Thoracic aorta (tissue), 2 donors: ENCODE measurements around the gene PABPC1L. TPM values are rescaled to one million over a fixed set of nuclear protein-coding genes. Genes with fewer than 3 reads are reported as not detected.

ENCODE experiments used
- ATAC-seq: fragments of 150-250 bp; one replicate; pipeline ENCODE4 v1.8.0; 2017; ENCODE audit warnings: low read depth; ENCODE audit not compliant: insufficient number of reproducible peaks, low FRiP score
- DNase-seq: peaks from one replicate; pipeline ENCODE4 v3.0.0-alpha.2; 2020; ENCODE audit warnings: low spot score
- H3K27ac ChIP-seq, 2 donors: fragments of 200-600 bp; sonication (generic); 1 replicate in 1 of 2; 2 replicates in 1 of 2; pipeline ENCODE4 v1.5.1; 2016; ENCODE audit warnings: mild to moderate bottlenecking in 2 of 2, moderate library complexity in 2 of 2
- H3K27me3 ChIP-seq: fragments of 200-600 bp; sonication (generic); replicated peaks from 2 replicates; pipeline ENCODE4 v1.6.0; 2016; ENCODE audit warnings: mild to moderate bottlenecking; ENCODE audit not compliant: insufficient read depth
- H3K36me3 ChIP-seq: fragments of 200-600 bp; sonication (generic); one replicate; pipeline ENCODE4 v1.5.1; 2016
- H3K4me1 ChIP-seq, 2 donors: fragments of 200-600 bp; sonication (generic); 1 replicate in 1 of 2; 2 replicates in 1 of 2; pipeline versions ENCODE4 v1.5.1 to v1.6.0; 2016; ENCODE audit warnings: low read depth in 2 of 2, mild to moderate bottlenecking in 1 of 2; ENCODE audit not compliant: control insufficient read depth in 1 of 2
- H3K4me3 ChIP-seq: fragments of 200-600 bp; sonication (generic); 2 replicates; pipeline ENCODE4 v1.5.1; 2016; ENCODE audit warnings: mild to moderate bottlenecking
- H3K9me3 ChIP-seq: fragments of 200-600 bp; sonication (generic); 2 replicates; pipeline ENCODE4 v1.5.1; 2016
- total RNA-seq, 2 donors: library from RNA; depleted of rRNA; stranded (reverse); fragments of >200 nt; gene quantifications; one replicate each; pipeline versions ENCODE4 v1.1.0 to v1.2.3, GENCODE V29; 2016
- TF ChIP-seq, protein P1 (sequence below): fragments of 200-600 bp; sonication (generic); IDR thresholded peaks from one replicate; pipeline ENCODE4 v1.5.1; 2019; ENCODE audit warnings: antibody characterized with exemption

PABPC1L gene
- total RNA-seq, 2 donors from 2014 or later, result 29.5 to 33.2 TPM

DNA sequence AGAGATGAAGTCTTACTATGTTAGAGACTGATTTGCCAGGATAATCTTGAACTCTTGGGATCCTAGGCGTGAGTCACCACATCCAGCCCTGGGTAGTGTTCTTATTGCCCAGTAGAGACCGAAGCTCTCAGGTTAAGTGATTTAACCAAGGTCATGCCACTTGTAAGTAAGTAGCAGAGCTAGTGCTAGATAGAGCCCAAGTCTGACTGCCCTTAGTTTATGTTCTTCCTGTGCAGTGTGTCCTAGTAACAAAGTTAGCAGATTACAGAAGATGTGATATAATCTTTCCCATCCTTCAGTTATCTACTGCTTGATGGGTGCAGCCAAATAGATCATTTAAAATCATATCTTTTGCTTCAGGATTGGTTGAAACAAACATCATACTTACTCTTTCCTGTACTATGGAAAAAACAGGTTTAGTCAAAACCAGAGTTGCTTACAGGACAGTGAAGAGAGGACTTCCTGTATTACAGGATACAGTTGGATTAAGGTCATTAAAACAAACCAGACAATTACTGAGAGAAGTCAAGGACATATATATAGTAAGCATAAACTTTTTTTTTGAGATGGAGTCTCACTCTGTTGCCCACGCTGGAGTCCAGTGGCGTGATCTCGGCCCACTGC is 9.5 kb upstream of the PABPC1L start:
- DNase-seq (no peak), ATAC-seq (no peak)
- H3K4me1 ChIP-seq, result peaks cover 34 to 35% of the 10 kb centered on the region in 2 donors
- H3K9me3 ChIP-seq, result no peaks in the 10 kb centered on the region
- no peaks in the 10 kb centered on the region for H3K27me3 ChIP-seq
- no peak overlapping the region for H3K4me3 ChIP-seq
- TF ChIP-seq, protein P1, sequence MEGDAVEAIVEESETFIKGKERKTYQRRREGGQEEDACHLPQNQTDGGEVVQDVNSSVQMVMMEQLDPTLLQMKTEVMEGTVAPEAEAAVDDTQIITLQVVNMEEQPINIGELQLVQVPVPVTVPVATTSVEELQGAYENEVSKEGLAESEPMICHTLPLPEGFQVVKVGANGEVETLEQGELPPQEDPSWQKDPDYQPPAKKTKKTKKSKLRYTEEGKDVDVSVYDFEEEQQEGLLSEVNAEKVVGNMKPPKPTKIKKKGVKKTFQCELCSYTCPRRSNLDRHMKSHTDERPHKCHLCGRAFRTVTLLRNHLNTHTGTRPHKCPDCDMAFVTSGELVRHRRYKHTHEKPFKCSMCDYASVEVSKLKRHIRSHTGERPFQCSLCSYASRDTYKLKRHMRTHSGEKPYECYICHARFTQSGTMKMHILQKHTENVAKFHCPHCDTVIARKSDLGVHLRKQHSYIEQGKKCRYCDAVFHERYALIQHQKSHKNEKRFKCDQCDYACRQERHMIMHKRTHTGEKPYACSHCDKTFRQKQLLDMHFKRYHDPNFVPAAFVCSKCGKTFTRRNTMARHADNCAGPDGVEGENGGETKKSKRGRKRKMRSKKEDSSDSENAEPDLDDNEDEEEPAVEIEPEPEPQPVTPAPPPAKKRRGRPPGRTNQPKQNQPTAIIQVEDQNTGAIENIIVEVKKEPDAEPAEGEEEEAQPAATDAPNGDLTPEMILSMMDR, result no peak
- H3K36me3 ChIP-seq, result peaks cover 31% of the 10 kb centered on the region
- no peak overlapping the region for H3K27ac ChIP-seq

DNA sequence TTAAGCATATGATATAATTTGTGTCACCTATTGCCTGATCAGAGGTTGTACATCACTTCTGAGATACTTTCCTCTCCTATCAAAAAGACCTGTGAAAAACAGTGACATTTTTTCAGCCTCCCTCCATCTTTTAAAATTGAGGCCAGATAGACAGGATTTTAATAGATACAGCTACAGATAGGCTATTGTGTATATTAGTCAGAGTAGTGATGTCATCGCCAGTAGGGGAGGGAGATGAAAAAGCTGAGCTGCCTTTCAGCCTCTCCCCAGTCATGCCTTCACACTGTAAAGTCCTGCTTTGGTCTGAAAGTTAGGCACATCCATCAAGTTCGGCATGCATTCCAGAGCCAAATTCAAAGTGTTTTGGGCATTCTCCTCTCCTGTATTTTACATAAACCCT is 7.9 kb upstream of the PABPC1L start:
- Histone ChIP-seq H3K4me1 (peaks cover 18 to 19% of the 10 kb centered on the region in 2 donors), H3K9me3 (no peaks in the 10 kb centered on the region), H3K4me3 (no peak overlapping the region), H3K27me3 (no peaks in the 10 kb centered on the region), H3K27ac (no peak overlapping the region), H3K36me3 (peaks cover 41% of the 10 kb centered on the region)
- ATAC-seq, result no peak
- TF ChIP-seq, protein P1, result no peak
- no peak for DNase-seq

DNA sequence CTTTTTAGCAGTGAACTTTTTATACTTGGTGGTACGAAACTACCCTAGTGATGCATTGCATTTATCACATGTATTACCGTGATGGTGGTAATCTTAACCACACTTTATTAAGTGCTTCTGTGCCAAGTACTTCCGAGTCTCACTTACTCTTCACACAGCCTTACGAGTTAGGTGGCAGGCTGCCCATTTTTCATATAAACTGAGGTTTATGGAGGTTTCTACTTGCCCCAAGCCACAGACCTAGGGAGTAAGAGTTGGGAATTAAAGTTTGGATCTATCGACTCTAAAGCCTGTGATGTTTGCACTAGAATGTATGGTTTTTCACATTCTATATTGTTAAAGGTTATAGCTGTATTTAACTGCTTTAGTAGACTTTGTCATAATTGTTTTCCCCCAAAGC is 5.5 kb upstream of the PABPC1L start:
- DNase-seq, result no peak
- peaks cover 53% of the 10 kb centered on the region for H3K36me3 ChIP-seq
- ATAC-seq, result no peak
- no peak overlapping the region for H3K27ac ChIP-seq
- TF ChIP-seq, protein P1, result no peak
- no peaks in the 10 kb centered on the region for H3K27me3 ChIP-seq
- peaks cover 2 to 4% of the 10 kb centered on the region in 2 donors for H3K4me1 ChIP-seq
- H3K4me3 ChIP-seq, result no peak overlapping the region
- H3K9me3 ChIP-seq, result no peaks in the 10 kb centered on the region

DNA sequence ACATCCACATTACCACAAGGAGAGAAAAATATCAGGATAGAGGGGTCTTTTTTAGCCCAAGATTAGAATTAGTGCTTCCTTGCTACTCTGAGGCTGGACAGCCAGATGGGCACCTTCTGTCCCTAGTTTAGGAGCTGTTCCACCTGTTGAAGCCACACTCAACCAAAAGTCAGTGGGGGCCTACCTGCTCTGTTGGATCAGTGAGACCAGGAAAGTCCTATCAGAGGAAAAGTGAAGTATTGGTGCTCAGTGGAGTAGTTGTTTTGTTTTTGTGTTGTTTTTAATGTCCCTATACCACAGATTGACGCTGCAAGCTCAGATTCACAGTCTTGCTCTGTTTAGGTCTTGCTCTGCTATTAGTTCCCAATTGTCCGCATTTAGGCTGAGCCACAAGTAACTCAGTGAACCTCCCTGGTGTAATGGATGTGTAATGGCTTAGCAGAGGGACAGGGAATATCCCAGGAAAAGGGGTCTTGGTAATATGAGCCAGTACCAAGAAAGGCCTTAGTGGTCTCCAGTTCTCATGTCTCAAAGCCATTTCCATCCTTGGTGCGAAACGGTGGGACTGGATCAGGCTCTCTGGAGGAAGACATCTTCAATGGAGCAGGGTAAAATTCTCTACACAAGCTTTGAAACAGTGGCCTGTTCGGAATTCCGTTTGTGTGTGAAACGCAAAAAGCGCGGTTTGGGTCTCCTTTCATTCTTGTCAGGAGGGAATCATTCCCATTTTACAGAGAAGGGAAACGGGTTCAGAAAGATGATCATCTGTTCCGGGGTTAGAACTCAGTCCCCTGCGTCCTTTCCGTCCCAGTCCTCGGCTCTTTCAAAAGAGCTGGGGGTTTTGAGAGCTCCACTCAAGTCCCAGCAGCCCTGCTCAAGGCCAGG is 631 bp upstream of the PABPC1L start:
- ATAC-seq, result no peak
- TF ChIP-seq, protein P1, result no peak
- no peak overlapping the region for H3K27ac ChIP-seq

DNA sequence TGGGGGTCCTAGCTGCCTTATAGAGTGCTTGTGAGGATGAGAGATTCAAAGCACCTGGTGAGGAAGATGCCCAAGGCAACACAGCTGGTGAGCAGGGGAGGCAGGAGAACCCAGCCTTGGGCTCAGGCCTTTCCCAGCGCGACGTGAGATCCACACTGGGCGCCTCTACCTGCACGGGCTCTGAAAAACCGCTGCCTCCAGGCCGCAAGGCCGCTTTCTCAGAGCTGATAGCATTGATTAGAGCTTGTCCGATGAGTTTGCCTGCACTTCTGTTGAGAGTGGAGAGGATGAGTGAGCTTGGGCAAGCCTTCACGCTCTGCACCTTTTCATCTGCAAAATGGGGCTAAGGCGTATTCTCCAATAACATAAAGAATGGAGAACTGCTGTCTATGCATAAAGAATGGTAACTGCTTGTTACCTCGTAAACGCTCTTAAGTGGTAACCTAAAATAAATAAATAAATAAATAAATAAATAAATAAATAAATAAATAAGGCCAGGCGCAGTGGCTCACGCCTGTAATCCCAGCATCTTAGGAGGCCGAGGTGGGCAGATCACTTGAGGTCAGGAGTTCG is 916 bp downstream of the PABPC1L start:
- peaks cover 24% of the 10 kb centered on the region for H3K36me3 ChIP-seq
- ATAC-seq (no peak), DNase-seq (no peak)
- H3K27me3 ChIP-seq, result no peaks in the 10 kb centered on the region
- no peaks in the 10 kb centered on the region for H3K9me3 ChIP-seq
- peak overlapping the region; percentile 71 for H3K4me3 ChIP-seq
- H3K4me1 ChIP-seq, result peaks cover 6 to 13% of the 10 kb centered on the region in 2 donors
- TF ChIP-seq, protein P1, result no peak
- no peak overlapping the region for H3K27ac ChIP-seq

More for the DNA sequence above, 631 bp upstream of the PABPC1L start:
- DNase-seq, result no peak
- Histone ChIP-seq H3K4me3 (peak overlapping the region; percentile 71), H3K4me1 (peaks cover 6 to 13% of the 10 kb centered on the region in 2 donors), H3K36me3 (peaks cover 37% of the 10 kb centered on the region), H3K27me3 (no peaks in the 10 kb centered on the region), H3K9me3 (no peaks in the 10 kb centered on the region)
